HuH-7.5 (cell line): ENCODE measurements around the gene PPP6C.
"Not testable (repeated sequence)": the region's sequence is repeated elsewhere in the genome, so short reads cannot be mapped to it uniquely, and the experiment has no call there.

Source experiments
- DNase-seq: peaks from one replicate; pipeline ENCODE4 v3.0.0; 2011; ENCODE audit warnings: low spot score

PPP6C gene

DNA sequence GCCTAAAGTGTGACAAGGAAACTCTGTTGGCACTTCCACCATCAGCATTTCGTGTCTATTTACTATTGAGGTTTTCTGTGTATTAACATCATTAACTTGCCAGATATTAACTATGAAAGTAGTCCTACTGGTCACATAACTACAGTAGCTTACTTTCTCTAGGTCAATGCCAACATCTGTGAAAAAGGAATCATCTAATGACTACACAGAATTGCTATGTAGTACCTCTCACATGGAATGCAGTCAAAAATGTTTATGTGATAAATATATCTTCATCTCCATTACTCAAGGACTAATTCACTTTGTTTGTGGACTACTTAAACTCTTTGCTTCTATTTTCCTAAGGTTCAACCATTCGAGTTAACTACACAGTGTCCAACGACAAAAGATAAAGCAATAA is 48.4 kb downstream of the PPP6C start:
- no peak for DNase-seq

DNA sequence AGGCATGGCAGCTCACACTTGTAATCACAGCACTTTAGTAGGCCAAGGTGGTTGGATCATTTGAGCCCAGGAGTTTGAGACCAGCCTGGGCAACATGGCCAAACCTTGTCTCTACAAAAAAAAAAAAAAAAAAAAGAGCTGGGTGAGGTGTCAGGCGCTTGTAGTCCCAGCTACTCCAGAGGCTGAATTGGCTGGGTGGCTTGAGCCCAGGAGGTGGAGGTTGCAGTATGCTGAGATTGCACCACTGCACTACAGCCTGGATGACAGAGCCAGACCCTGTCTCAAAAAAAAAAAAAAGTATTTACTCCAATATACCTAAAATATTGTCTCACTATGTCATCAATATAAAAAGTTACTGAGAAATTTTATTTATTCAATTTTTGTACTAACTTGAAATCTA is 49.0 kb downstream of the PPP6C start:
- DNase-seq, result no peak

DNA sequence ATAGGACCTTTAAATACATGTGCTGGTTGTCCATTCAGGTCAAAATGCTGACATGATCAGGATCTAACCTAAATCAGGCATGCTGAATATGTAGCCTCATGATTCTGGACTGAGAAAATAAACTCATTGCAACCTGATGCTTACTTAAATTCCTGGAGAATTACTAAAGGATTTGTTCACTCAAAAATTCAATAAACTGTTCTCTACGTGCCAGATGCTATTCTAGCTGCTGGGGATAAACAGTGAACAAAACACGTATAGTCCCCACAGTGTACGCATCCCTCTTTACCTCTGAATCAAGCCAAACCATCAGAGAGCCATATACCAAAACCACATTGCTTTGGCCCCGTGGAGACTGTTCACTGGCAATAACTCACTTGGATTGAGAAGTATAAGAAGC is 52.4 kb downstream of the PPP6C start:
- DNase-seq, result no peak

DNA sequence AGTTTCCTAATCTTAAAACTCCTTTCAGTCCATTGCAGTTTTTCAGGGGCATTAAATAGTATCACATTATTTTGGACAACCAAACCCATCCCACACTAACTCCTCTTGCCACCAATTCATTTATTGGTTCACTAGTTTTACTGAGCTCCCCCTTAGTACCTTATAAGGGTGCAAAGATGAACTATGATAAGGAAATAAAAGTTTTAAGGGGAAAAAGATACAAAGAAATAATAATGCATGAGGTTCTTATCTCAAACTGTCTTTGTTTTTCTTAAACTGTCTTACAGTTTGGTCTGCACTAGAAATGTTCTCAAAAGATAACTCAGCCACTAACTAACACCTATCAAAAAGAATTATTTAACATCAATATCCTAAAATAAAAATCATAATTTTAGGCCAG is 54.6 kb downstream of the PPP6C start:
- DNase-seq, result no peak

DNA sequence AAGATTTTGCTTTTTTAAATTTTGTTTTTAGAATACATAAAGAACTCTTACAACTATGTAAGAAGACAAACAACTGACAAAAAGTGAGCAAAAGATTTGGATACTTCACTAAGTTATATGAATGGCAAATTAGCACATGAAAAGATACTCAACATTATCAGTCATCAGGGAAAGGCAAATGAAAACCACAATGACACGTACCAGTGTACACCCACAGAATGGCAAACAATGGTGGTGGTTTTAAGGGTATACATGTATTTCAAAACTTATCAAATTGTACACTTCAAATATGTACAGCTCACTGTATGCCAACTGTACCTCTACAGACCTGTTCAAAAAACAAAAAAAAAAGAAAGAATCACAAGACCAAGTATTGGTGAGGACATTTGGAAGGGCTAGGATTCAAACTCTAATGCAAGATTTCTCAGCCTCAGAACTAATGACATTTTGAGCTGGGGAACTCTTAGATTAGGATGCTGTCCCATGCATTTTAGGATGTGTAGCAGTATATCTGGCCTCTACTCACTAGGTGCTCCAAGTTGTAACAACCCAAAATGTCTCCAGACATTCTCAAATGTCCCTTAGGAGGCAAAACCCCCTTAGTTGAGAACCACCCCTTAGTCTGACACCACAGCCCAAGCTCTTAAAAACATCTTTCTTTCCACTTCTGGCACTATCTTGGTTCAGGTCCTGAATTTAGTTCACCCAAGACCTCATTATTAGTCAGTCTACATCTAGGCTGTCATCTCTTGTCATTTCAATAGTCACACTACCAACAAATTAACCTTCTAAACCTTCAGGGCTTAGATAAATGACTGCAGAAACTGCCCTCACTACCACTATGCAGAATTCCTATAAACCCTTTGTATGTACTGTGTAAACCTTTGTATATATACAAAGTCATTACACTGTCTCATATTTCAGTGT is 55.9 kb downstream of the PPP6C start:
- no peak for DNase-seq

DNA sequence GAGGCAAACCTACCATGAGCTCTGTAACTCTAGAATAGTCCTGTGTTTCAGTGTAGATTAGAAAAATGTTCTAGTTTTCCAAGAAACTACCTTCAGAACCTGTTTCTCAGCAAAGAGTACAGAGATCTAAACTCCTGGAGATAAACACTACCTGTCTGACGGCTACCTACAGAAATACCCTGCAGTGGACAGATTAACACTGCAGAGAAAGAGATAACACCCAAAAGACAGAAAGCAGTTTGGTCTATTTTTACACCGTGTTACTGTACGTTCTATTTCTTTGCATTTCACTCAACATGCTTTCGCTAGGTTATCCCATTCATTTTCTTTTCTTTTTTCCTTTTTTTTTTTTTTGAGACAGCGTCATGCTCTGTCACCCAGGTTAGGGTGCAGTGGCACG is 57.8 kb downstream of the PPP6C start:
- no peak for DNase-seq

DNA sequence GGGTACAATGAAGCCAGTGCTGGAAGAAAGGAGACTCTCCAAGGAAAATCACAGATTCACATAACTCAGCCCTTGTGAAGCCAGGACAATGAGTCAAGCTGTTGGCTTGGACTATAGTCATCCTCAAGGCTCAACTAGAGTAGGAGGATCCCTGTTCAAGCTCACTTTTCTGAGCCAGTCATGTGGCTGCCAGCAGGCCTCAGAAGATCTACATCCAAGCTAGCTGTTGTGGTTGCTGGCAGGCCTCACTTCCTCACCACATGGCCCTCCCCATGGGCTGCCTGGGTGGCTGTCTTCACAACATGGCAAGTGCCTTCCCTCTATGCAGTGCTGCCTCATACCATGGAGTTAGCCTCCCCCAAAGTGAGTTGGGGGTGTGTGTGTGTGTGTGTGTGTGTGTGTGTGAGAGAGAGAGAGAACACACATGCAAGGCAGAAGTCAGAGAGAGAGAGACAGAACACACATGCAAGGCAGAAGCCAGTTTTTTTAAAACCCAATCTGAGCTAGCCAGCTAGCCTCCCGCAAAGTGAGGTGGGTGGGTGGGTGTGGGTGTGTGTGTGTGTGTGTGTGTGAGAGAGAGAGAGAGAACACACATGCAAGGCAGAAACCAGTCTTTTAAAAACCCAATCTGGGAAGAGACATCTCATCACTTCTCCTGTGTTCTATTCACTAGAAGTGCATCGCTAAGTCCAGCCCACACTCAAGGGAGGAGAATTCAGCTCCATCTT is 63.4 kb downstream of the PPP6C start:
- no peak for DNase-seq

DNA sequence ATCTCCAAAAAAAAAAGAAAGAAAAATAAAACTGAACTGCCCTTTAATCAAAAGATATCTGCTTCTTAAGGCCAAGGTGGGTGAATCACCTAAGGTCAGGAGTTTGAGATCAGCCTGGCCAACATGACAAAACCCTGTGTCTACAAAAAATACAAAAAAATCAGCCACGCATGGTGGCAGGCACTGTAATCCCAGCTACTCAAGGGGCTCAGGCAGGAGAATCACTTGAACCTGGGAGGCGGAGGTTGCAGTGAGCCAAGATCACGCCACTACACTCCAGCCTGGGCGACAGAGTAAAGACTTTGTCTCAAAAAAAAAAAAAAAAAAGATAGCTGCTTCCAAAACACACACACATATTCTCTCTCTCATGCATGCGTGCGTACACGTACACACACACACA is 64.1 kb downstream of the PPP6C start:
- no peak for DNase-seq

DNA sequence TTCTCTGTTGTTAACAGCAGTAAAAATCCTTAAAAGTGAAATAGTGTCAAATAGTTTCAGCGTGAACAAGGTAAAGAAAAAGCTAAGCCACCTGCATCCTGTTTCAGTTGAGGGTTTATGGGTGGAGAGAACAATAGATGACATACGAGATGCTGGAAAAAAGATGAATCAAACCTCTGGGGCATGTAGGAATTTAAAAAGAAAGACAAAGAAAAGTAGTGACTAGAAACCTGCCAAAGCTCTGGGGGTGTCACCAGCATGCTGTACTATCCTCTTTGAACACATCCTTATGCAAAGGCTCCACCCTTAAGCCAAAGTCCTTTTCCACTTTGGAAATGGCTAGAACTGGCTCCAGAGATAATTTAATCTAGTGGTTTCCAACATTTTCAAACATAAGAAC is 68.5 kb downstream of the PPP6C start:
- no peak for DNase-seq

DNA sequence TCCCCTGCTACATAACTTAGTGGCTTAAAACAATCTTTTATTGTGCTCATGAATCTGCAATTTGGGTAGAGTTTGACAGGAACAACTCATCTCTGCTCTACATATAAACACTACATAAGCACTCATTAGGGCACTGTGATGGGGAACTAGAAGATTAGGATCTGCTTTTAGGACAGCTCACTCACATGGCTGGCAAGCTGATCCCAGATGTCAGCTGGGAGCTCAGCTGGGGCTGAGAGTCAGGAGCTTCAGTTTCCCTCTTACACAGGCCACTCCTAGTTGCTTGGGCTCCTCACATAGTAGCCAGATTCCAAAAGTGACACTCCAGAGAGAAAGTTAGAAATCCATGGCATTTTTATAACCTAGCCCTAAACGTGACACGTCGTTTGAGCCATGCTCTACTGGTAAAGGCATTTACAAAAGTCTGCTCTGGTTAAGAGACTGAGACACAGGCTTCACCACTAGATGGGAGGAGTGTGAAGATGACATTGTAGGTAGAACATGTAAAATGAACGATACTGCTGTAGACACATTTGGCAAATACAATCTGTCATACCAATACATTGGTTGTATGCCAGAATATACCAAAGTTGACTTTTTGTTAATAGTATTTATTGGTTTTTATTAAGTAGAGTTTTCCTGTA is 69.8 kb downstream of the PPP6C start:
- DNase-seq, result no peak

DNA sequence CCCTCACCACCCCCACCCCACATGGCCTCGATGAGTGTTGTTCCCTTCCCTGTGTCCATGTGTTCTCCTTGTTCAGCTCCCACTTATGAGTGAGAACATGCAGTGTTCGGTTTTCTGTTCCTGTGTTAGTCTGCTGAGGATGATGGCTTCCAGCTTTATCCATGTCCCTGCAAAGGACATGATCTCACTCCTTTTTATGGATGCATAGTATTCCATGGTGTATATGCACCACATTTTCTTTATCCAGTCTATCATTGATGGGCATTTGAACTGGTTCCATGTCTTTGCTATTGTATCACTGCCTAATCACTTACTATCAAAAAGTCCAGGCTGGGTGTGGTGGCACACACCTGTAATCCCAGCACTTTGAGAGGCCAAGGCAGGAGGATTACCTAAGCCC is 70.9 kb downstream of the PPP6C start:
- DNase-seq, result not testable (repeated sequence)

DNA sequence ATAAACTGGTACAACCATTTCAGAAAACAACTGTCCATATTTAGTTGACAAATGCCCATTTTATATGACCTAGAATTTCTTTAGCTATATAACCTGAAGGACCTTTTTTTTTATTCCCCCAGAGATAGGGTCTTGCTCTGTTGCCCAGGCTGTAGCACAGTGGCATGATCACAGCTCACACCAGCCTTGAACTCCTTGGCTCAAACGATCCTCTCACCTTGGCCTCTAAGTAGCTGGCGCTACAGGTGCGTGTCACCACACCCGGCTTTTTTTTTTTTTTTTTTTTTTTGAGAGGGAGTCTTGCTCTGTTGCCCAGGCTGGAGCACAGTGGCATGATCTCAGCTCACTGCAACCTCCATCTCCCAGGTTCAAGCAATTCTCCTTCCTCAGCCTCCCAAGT is 75.1 kb downstream of the PPP6C start:
- not testable (repeated sequence) for DNase-seq

DNA sequence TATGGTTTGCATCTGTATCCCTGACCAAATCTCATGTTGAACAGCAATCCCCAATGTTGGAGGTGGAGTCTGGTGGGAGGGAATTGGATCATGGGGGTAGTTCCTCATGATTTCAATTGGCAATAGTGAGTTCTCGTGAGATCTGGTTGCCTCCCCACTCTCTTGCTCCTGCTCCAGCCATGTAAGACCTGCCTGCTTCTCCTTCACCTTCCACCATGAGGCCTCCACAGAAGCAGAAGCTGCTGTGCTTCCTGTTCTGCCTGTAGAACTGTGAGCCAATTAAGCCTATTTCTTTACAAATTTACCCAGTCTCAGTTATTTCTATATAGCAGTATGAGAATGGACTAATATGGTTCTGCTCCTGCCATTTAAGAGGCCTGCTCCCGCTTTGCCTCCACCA is 79.1 kb downstream of the PPP6C start:
- DNase-seq, result no peak

DNA sequence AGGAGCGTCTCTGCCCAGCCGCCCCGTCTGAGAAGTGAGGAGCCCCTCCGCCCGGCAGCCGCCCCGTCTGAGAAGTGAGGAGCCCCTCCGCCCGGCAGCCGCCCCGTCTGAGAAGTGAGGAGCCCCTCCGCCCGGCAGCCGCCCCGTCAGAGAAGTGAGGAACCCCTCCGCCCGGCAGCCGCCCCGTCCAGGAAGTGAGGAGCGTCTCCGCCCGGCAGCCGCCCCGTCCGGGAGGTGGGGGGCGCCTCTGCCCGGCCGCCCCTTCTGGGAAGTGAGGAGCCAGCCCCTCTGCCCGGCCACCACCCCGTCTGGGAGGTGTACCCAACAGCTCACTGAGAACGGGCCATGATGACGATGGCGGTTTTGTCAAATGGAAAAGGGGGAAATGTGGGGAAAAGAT is 81.1 kb downstream of the PPP6C start:
- DNase-seq, result not testable (repeated sequence)

DNA sequence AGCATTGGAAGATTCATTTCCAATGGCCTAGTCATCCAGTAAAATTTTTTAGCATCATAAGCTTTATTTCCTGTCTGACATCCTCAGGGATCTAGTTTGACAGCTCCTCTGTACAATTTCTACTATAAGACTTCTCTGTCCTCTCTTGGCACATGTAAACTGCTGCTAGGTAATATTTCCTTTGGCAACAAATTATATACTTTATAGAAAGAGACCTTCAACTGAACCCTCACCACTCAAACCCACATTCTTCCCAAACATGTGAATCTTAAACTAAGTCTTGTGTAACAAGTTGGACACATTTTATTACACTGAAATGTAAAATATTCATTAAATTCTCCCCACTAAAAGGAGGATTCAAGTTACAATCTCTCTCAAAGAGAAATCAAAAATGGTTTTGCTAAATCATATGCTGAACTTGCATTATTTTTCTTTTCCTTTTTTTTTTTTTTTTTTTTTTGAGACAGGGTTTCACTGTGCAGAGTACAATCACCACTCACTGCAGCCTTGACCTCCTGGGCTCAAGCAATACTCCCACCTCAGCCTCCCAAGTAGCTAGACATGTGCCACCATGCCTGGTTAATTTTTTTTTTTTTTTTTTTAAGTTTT is 83.2 kb downstream of the PPP6C start:
- DNase-seq, result no peak

DNA sequence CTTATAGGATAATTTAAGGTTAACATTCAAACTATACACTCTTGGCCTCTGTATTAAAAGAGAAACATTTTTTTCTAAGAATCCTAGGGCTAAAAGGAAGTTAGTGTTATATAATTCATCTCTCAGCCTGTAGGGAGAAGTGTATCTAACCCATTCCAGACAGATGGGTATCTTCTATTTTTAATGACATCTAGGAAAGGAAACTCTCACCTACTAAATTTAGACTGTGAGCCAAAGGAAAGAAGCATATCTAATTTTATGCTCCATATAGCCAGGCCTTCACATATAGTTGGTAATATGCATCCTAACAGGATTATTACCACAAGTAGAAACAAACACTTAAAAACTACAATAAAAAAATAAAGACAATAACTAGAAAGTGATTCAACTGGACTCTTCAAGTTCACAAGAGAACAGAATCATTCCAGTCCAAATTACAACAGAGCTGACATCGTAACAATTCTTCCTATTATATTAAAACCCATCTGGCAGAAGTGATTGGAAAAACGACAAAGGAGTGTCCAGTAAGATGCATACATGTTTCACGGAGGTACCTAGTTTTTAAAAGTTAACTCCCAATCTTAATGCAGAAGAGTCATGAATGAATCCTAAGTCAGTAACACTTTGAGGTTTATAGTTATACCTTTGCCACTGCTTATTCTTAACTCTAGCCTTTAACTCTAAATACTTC is 85.7 kb downstream of the PPP6C start:
- no peak for DNase-seq

DNA sequence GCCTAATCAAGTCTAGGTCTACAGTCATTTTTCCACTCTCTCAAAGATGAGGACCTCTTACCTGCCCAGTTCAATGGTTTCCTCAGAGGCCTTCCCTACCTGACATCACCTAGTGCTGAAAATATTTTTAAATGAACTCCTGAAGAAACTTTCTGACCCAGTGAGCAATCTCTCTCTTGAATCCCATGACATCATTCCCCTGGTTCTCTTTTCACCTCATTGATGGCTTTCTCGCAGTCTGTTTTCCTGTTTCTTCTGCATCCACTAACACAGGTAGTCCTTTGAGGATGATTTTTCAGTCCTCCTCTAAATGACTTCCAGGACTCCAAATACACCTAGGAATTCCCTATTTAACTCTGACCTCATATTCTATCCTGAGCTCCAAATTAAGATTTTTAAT is 86.6 kb downstream of the PPP6C start:
- DNase-seq, result no peak

DNA sequence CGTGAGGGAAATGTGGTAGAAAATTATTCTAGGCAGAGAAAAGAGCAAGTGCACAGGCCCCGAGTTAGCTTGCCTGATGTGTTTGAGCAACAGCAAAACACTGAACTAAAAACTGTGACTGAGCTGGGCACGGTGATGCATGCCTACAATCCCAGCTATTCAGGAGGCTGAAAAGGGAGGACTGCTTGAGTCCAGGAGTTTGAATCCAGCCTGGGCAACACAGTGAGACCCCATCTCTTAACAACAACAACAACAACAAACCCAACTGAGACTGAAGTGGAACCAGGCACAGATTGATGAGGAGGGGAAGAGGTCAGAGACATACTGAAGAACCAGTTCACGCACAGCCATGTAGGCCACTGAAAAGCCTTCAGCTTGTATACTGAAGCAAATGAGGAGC is 88.8 kb downstream of the PPP6C start:
- no peak for DNase-seq

DNA sequence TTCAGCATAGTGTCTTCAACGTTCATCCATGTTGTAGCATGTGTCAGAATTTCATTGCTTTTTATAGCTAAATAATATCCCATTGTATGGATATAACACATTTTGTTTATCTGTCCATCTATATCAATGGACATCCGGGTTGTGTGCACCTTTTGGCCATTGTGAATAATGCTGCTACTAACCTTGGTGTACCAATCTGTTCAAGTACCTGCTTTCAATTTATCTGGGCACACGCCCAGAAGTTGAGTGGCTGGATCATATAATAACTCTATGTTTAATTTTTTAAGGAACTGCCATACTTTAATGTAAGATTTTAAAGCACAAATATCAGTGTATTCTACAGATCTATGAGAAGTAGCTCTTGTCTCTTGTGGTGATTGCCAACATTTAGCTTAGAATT is 89.8 kb downstream of the PPP6C start:
- no peak for DNase-seq
